ENCODE results near the gene TMEM94.

GRCh38 chr17:75535871-75536270 is 79.4 kb downstream of the TMEM94 start:
- TF ChIP-seq CTCF (CRISPR knock-in tag; IDR thresholded peaks at IDR 0.05) (no peak), IRF2 (CRISPR knock-in tag; IDR thresholded peaks at IDR 0.05) (no peak), RAD21 (CRISPR knock-in tag; IDR thresholded peaks at IDR 0.05) (no peak), ZMYM4 (CRISPR knock-in tag; IDR thresholded peaks at IDR 0.05) (no peak), EP300 (IDR thresholded peaks at IDR 0.05; ENCODE audit: low read depth in 2 of 2, low read length in 2 of 2) (no peak), EP300 (CRISPR knock-in tag; IDR thresholded peaks at IDR 0.05; ENCODE audit: borderline replicate concordance) (no peak), PLSCR1 (CRISPR knock-in tag; IDR thresholded peaks at IDR 0.05; ENCODE audit: borderline replicate concordance) (no peak), ETV6 (CRISPR knock-in tag; conservative IDR thresholded peaks at IDR 0.05) (no peak), ZNF317 (CRISPR knock-in tag; IDR thresholded peaks at IDR 0.05) (no peak), RBM22 (optimal IDR thresholded peaks at IDR 0.05; ENCODE audit: low read length) (no peak), NR2C2 (CRISPR knock-in tag; IDR thresholded peaks at IDR 0.05; ENCODE audit: borderline replicate concordance) (no peak), KLF6 (CRISPR knock-in tag; IDR thresholded peaks at IDR 0.05) (no peak), ZZZ3 (CRISPR knock-in tag; IDR thresholded peaks at IDR 0.05; ENCODE audit: borderline replicate concordance) (no peak), POLR2G (IDR thresholded peaks at IDR 0.05; ENCODE audit: low read depth, low read length) (no peak)

Measured in HepG2 (cell line).